Loucy (cell line): ENCODE measurements around the gene BBLN.

Experiments
- H2AFZ ChIP-seq: fragments of 200-600 bp; sonication (generic); 2 replicates; pipeline ENCODE4 v1.6.0; 2016; ENCODE audit warnings: antibody characterized with exemption, mild to moderate bottlenecking, low read length, moderate library complexity
- H3F3A ChIP-seq: fragments of 200-600 bp; 2 replicates; pipeline ENCODE4 v1.6.0; 2016; ENCODE audit warnings: antibody characterized with exemption, low read depth, mild to moderate bottlenecking
- H3K27me3 ChIP-seq: fragments of 200-600 bp; sonication (generic); 2 replicates; pipeline ENCODE4 v1.6.1; 2014; ENCODE audit warnings: low read length, mild to moderate bottlenecking; ENCODE audit not compliant: insufficient read depth, poor library complexity, severe bottlenecking
- H3K36me3 ChIP-seq: fragments of 200-600 bp; sonication (generic); 2 replicates; pipeline ENCODE4 v1.6.1; 2016; ENCODE audit warnings: low read length; ENCODE audit not compliant: insufficient read depth
- H3K4me1 ChIP-seq: fragments of 200-600 bp; sonication (generic); 2 replicates; pipeline ENCODE4 v1.5.1; 2014; ENCODE audit warnings: low read length, mild to moderate bottlenecking; ENCODE audit not compliant: insufficient read depth, poor library complexity, severe bottlenecking
- H3K4me2 ChIP-seq: fragments of 200-600 bp; sonication (generic); 2 replicates; pipeline ENCODE4 v1.6.0; 2014; ENCODE audit warnings: antibody characterized with exemption, low read length, low read depth, mild to moderate bottlenecking; ENCODE audit not compliant: poor library complexity, severe bottlenecking
- H3K4me3 ChIP-seq: fragments of 200-600 bp; sonication (generic); 2 replicates; pipeline ENCODE4 v1.5.1; 2014; ENCODE audit warnings: low read length, mild to moderate bottlenecking, mixed read lengths; ENCODE audit not compliant: poor library complexity, severe bottlenecking
- H3K79me2 ChIP-seq: fragments of 200-600 bp; sonication (generic); 2 replicates; pipeline ENCODE4 v1.6.1; 2014; ENCODE audit warnings: low read length; ENCODE audit not compliant: insufficient read depth
- H3K9ac ChIP-seq: fragments of 200-600 bp; sonication (generic); 2 replicates; pipeline ENCODE4 v1.6.0; 2014; ENCODE audit warnings: mild to moderate bottlenecking, low read depth, low read length, moderate library complexity; ENCODE audit not compliant: poor library complexity, severe bottlenecking
- H3K9me2 ChIP-seq: fragments of 200-600 bp; sonication (generic); replicated peaks from 2 replicates; pipeline ENCODE4 v1.6.1; 2016; ENCODE audit warnings: low read depth, low read length, mixed read lengths
- H3K9me3 ChIP-seq: fragments of 200-600 bp; sonication (generic); 2 replicates; pipeline ENCODE4 v1.6.1; 2014; ENCODE audit warnings: mild to moderate bottlenecking, antibody characterized with exemption, low read length, low read depth; ENCODE audit not compliant: insufficient read depth
- H4K20me1 ChIP-seq: fragments of 200-600 bp; sonication (generic); 2 replicates; pipeline ENCODE4 v1.6.0; 2014; ENCODE audit warnings: antibody characterized with exemption, low read length, mild to moderate bottlenecking; ENCODE audit not compliant: insufficient read depth, poor library complexity, severe bottlenecking
- CTCF ChIP-seq: fragments of 200-600 bp; sonication (generic); conservative IDR thresholded peaks from 2 replicates; pipeline ENCODE4 v1.5.1; 2014; ENCODE audit warnings: mild to moderate bottlenecking, antibody characterized with exemption, low read length
- EZH2phosphoT487 ChIP-seq: fragments of 200-600 bp; IDR thresholded peaks from 2 replicates; pipeline ENCODE4 v1.6.1; 2018; ENCODE audit warnings: antibody characterized with exemption, mild to moderate bottlenecking, moderate library complexity, borderline replicate concordance

BBLN gene

GRCh38 chr9:128175726-128176125 is 15.7 kb downstream of the BBLN start:
- no peaks in the 10 kb centered on the region for H3K79me2 ChIP-seq
- H3K36me3 ChIP-seq = peaks cover 42% of the 10 kb centered on the region; the same call in 1 of the 2 replicates

GRCh38 chr9:128178806-128179431 is 18.9 kb downstream of the BBLN start:
- Histone ChIP-seq H3K9ac (no peak overlapping the region), H3K9me2 (no peaks in the 10 kb centered on the region), H3K4me1 (no peaks in the 10 kb centered on the region), H3K4me3 (no peak overlapping the region), H3K79me2 (no peaks in the 10 kb centered on the region), H3K9me3 (no peaks in the 10 kb centered on the region), H4K20me1 (no peaks in the 10 kb centered on the region), H2AFZ (no peak overlapping the region), H3K4me2 (no peak overlapping the region), H3F3A (no peaks in the 10 kb centered on the region), H3K36me3 (peaks cover 42% of the 10 kb centered on the region; the same call in 1 of the 2 replicates), H3K27me3 (no peaks in the 10 kb centered on the region)
- TF ChIP-seq EZH2phosphoT487 (no peak), CTCF (no peak)

More at GRCh38 chr9:128175726-128176125, 15.7 kb downstream of the BBLN start:
- Histone ChIP-seq H3K27me3 (no peaks in the 10 kb centered on the region), H3K9me2 (no peaks in the 10 kb centered on the region), H3K9me3 (no peaks in the 10 kb centered on the region), H4K20me1 (no peaks in the 10 kb centered on the region), H3K9ac (no peak overlapping the region), H3F3A (no peaks in the 10 kb centered on the region), H3K4me1 (no peaks in the 10 kb centered on the region), H3K4me2 (no peak overlapping the region), H3K4me3 (no peak overlapping the region), H2AFZ (no peak overlapping the region)
- TF ChIP-seq EZH2phosphoT487 = no peak
- TF ChIP-seq CTCF = no peak

GRCh38 chr9:128180001-128180400 is 19.9 kb downstream of the BBLN start:
- Histone ChIP-seq H3K79me2 (no peaks in the 10 kb centered on the region), H3K9me3 (no peaks in the 10 kb centered on the region), H2AFZ (no peak overlapping the region), H3K4me2 (no peak overlapping the region), H3K4me3 (no peak overlapping the region), H3K4me1 (no peaks in the 10 kb centered on the region), H3F3A (no peaks in the 10 kb centered on the region; the same call in 1 of the 2 replicates), H4K20me1 (no peaks in the 10 kb centered on the region), H3K27me3 (no peaks in the 10 kb centered on the region), H3K9ac (no peak overlapping the region), H3K36me3 (peaks cover 42% of the 10 kb centered on the region; the same call in 1 of the 2 replicates), H3K9me2 (no peaks in the 10 kb centered on the region)
- TF ChIP-seq CTCF = no peak
- no peak for TF ChIP-seq EZH2phosphoT487
